ENCODE results near the gene ABLIM1.
"Not testable (repeated sequence)": the region's sequence is repeated elsewhere in the genome, so short reads cannot be mapped to it uniquely, and the experiment has no call there.

ABLIM1 gene

GRCh38 chr10:114658175-114658574 is at the start of gene ABLIM1:
TSS of gene ABLIM1 (minus strand) at chr10:114658275. CDS start at chr10:114658200, 75 bp downstream.
- no peak for DNase-seq

- DNase-seq: no peak
Observed at GRCh38 chr10:114706458-114707055, 48.5 kb upstream of the ABLIM1 start.

- no peak for DNase-seq
Observed at GRCh38 chr10:114704679-114705078, 46.6 kb upstream of the ABLIM1 start.

GRCh38 chr10:114703377-114704107 is 45.5 kb upstream of the ABLIM1 start:
- DNase-seq: no peak

- DNase-seq: no peak
Observed at GRCh38 chr10:114698271-114699061, 40.4 kb upstream of the ABLIM1 start.

- DNase-seq: no peak
Observed at GRCh38 chr10:114697061-114697598, 39.1 kb upstream of the ABLIM1 start.

- not testable (repeated sequence) for DNase-seq
Observed at GRCh38 chr10:114696301-114696700, 38.2 kb upstream of the ABLIM1 start.

GRCh38 chr10:114694752-114695151 is 36.7 kb upstream of the ABLIM1 start:
- no peak for DNase-seq

GRCh38 chr10:114694062-114694461 is 36.0 kb upstream of the ABLIM1 start:
- DNase-seq: no peak

- DNase-seq: no peak
Observed at GRCh38 chr10:114691442-114691941, 33.4 kb upstream of the ABLIM1 start.

- no peak for DNase-seq
Observed at GRCh38 chr10:114688786-114689185, 30.7 kb upstream of the ABLIM1 start.

GRCh38 chr10:114687459-114687858 is 29.4 kb upstream of the ABLIM1 start:
- DNase-seq: no peak

- DNase-seq: no peak
Observed at GRCh38 chr10:114686013-114686412, 27.9 kb upstream of the ABLIM1 start.

GRCh38 chr10:114685456-114685855 is 27.4 kb upstream of the ABLIM1 start:
- no peak for DNase-seq

GRCh38 chr10:114684822-114685209 is 26.7 kb upstream of the ABLIM1 start:
- no peak for DNase-seq

GRCh38 chr10:114684084-114684821 is 26.2 kb upstream of the ABLIM1 start:
- DNase-seq: no peak

- no peak for DNase-seq
Observed at GRCh38 chr10:114683593-114683992, 25.5 kb upstream of the ABLIM1 start.

- no peak for DNase-seq
Observed at GRCh38 chr10:114683162-114683561, 25.1 kb upstream of the ABLIM1 start.

GRCh38 chr10:114682532-114682931 is 24.5 kb upstream of the ABLIM1 start:
- no peak for DNase-seq

- DNase-seq: no peak
Observed at GRCh38 chr10:114682121-114682520, 24.0 kb upstream of the ABLIM1 start.

GRCh38 chr10:114681542-114681941 is 23.5 kb upstream of the ABLIM1 start:
- DNase-seq: no peak

- DNase-seq: no peak
Observed at GRCh38 chr10:114680543-114681117, 22.6 kb upstream of the ABLIM1 start.
